Measurements from ENCODE around the gene GRK7. TPM values are rescaled to one million over a fixed set of nuclear protein-coding genes. Genes with fewer than 3 reads are reported as not detected.

The GRK7 gene
- total RNA-seq, 2 experiments from 2014 or later = not detected

DNA sequence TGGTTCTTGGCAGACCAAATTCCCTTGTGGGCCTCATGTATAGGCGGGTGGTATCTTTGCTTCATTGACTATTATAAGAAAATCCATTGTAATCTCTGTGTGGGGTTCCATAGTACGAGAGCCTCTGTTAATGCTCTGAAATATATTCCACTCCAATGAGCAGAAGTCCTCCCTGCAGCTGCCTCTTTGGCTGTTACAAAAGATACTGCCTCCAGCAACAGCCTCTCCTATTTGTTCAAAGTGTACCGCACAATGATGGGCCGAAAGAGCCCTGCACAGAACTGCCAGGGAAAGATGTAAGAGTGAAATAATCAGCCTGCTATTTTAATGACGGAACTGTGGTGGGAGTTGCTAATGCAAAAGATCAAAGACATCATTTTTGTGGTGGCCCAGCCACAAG lies 48.9 kb downstream of the GRK7 start:
- Histone ChIP-seq H3K4me2 (ENCODE audit: low read length) (no peak overlapping the region), H3K4me1 (ENCODE audit: insufficient read depth, low read length, poor library complexity, severe bottlenecking) (no peaks in the 10 kb centered on the region), H3K9me3 (ENCODE audit: low read length) (no peaks in the 10 kb centered on the region), H2AFZ (ENCODE audit: low read length) (no peak overlapping the region), H3K9me2 (ENCODE audit: insufficient read depth, low read length) (no peaks in the 10 kb centered on the region), H3K36me3 (ENCODE audit: insufficient read depth, low read length) (no peaks in the 10 kb centered on the region), H4K20me1 (ENCODE audit: insufficient read depth, low read length) (no peaks in the 10 kb centered on the region), H3K4me3 (ENCODE audit: low read depth, low read length, poor library complexity, severe bottlenecking) (no peak overlapping the region), H3K79me2 (ENCODE audit: insufficient read depth, low read depth, low read length) (no peaks in the 10 kb centered on the region), H3K27ac (ENCODE audit: low read depth, low read length, poor library complexity, severe bottlenecking) (no peak overlapping the region)
- ChIA-PET CTCF (ENCODE audit: unreplicated experiment) (no interaction called here), POLR2A (no interaction called here)
- TF ChIP-seq EZH2phosphoT487 (IDR thresholded peaks at IDR 0.05; ENCODE audit: borderline replicate concordance, low read depth, low read length) (no peak), CTCF (conservative IDR thresholded peaks at IDR 0.05; ENCODE audit: low read length) (no peak)
- no TSS peak for BruUV-seq (replicated peaks)
- intact Hi-C loops (cut with micrococcal nuclease; ENCODE audit: unreplicated experiment) = no loop called here
- DNase-seq (ENCODE audit: low spot score) = no peak

DNA sequence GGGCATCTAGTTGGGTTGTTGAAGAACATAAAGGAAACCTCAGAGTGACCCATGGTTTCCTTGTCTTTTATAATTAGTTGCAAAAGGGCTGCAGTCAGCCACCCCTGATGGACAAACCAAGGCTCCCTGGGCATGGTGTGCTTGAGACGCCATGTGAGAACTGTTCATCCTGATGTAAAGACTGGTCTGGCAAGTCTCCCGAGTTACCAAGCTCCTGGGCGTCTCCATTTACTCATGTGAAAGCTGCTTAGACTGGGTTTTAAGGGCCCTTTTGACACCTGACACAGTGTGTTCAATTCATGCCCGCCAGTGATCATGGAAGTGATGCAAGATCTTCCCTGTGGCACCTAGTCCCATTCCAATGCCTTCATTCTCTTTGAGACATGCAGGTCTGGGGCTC lies 49.4 kb downstream of the GRK7 start:
- H3K27ac ChIP-seq (ENCODE audit: low read depth, low read length, poor library complexity, severe bottlenecking) = no peak overlapping the region
- H3K4me1 ChIP-seq (ENCODE audit: insufficient read depth, low read length, poor library complexity, severe bottlenecking) = no peaks in the 10 kb centered on the region
- no peaks in the 10 kb centered on the region for H4K20me1 ChIP-seq (ENCODE audit: insufficient read depth, low read length)
- H2AFZ ChIP-seq (ENCODE audit: low read length) = no peak overlapping the region
- no peaks in the 10 kb centered on the region for H3K79me2 ChIP-seq (ENCODE audit: insufficient read depth, low read depth, low read length)
- H3K36me3 ChIP-seq (ENCODE audit: insufficient read depth, low read length) = no peaks in the 10 kb centered on the region
- no peak for DNase-seq (ENCODE audit: low spot score)
- ChIA-PET POLR2A (no interaction called here), CTCF (ENCODE audit: unreplicated experiment) (no interaction called here)
- no peaks in the 10 kb centered on the region for H3K9me3 ChIP-seq (ENCODE audit: low read length)
- TF ChIP-seq CTCF (conservative IDR thresholded peaks at IDR 0.05; ENCODE audit: low read length) (no peak), EZH2phosphoT487 (IDR thresholded peaks at IDR 0.05; ENCODE audit: borderline replicate concordance, low read depth, low read length) (no peak)
- intact Hi-C loops (cut with micrococcal nuclease; ENCODE audit: unreplicated experiment) = no loop called here
- no TSS peak for BruUV-seq (replicated peaks)
- H3K4me3 ChIP-seq (ENCODE audit: low read depth, low read length, poor library complexity, severe bottlenecking) = no peak overlapping the region
- no peak overlapping the region for H3K4me2 ChIP-seq (ENCODE audit: low read length)
- no peaks in the 10 kb centered on the region for H3K9me2 ChIP-seq (ENCODE audit: insufficient read depth, low read length)

Small RNAs within 50 kb of the gene (small RNA-seq; reads per million reads assigned to genes)
- not detected for gene AC112771.1

Other genes with a start within 250 kb of the GRK7 start
- gene RNF7, start 25.1 kb upstream of the GRK7 start, total RNA-seq (2014; rRNA removed; shearing (Covaris generic)) = 36.3 and 47.3 TPM in 2 replicates
- gene RNF7, start 25.1 kb upstream of the GRK7 start, total RNA-seq (2022) = 74.2 and 81.3 TPM in 2 replicates
- gene ATP1B3, start 113.2 kb downstream of the GRK7 start, total RNA-seq (2014; rRNA removed; shearing (Covaris generic)) = 45.5 and 53.8 TPM in 2 replicates
- 133 and 136 TPM in 2 replicates for gene ATP1B3, start 113.2 kb downstream of the GRK7 start, total RNA-seq (2022)